ENCODE measurements around the gene KRT32. TPM values are rescaled to one million over a fixed set of nuclear protein-coding genes. Genes with fewer than 3 reads are reported as not detected.

KRT32 gene
- total RNA-seq, 1 donor from 2014 or later: 0.22 TPM

GRCh38 chr17:41457676-41458075, 9.5 kb downstream of the KRT32 start:
- Histone ChIP-seq H3K27me3 (ENCODE audit: low read depth) (peaks cover 98% of the 10 kb centered on the region), H3K27ac (replicated peaks) (no peak overlapping the region), H3K36me3 (no peaks in the 10 kb centered on the region), H3K9me3 (replicated peaks) (no peaks in the 10 kb centered on the region), H3K4me3 (no peak overlapping the region), H3K4me1 (no peaks in the 10 kb centered on the region)
- intact Hi-C loops (cut with micrococcal nuclease): no loop called here
- DNase-seq: no peak
- TF ChIP-seq CTCF (IDR thresholded peaks at IDR 0.05; ENCODE audit: borderline replicate concordance): no peak

- DNase-seq: no peak
- no peaks in the 10 kb centered on the region for H3K4me1 ChIP-seq
- no peak for TF ChIP-seq CTCF (IDR thresholded peaks at IDR 0.05; ENCODE audit: borderline replicate concordance)
- H3K27me3 ChIP-seq (ENCODE audit: low read depth): peaks cover 98% of the 10 kb centered on the region
- no peak overlapping the region for H3K4me3 ChIP-seq
- intact Hi-C loops (cut with micrococcal nuclease): no loop called here
- H3K9me3 ChIP-seq (replicated peaks): peaks cover 10% of the 10 kb centered on the region
- no peak overlapping the region for H3K27ac ChIP-seq (replicated peaks)
- H3K36me3 ChIP-seq: no peaks in the 10 kb centered on the region
Observed at GRCh38 chr17:41456204-41456603, 11.0 kb downstream of the KRT32 start.

- no peak for DNase-seq
- Histone ChIP-seq H3K27me3 (ENCODE audit: low read depth) (peaks cover 98% of the 10 kb centered on the region), H3K36me3 (no peaks in the 10 kb centered on the region), H3K27ac (replicated peaks) (no peak overlapping the region), H3K4me1 (no peaks in the 10 kb centered on the region), H3K9me3 (replicated peaks) (peaks cover 19% of the 10 kb centered on the region), H3K4me3 (no peak overlapping the region)
- intact Hi-C loops (cut with micrococcal nuclease): no loop called here
- TF ChIP-seq CTCF (IDR thresholded peaks at IDR 0.05; ENCODE audit: borderline replicate concordance): no peak
Observed at GRCh38 chr17:41455236-41455635, 11.9 kb downstream of the KRT32 start.

- Histone ChIP-seq H3K27ac (replicated peaks) (no peak overlapping the region), H3K27me3 (ENCODE audit: low read depth) (peaks cover 96% of the 10 kb centered on the region), H3K36me3 (no peaks in the 10 kb centered on the region), H3K9me3 (replicated peaks) (peaks cover 19% of the 10 kb centered on the region), H3K4me3 (no peak overlapping the region), H3K4me1 (no peaks in the 10 kb centered on the region)
- TF ChIP-seq CTCF (IDR thresholded peaks at IDR 0.05; ENCODE audit: borderline replicate concordance): no peak
- intact Hi-C loops (cut with micrococcal nuclease): no loop called here
- DNase-seq: no peak
Observed at GRCh38 chr17:41453066-41453465, 14.1 kb downstream of the KRT32 start.

- Histone ChIP-seq H3K27ac (replicated peaks) (no peak overlapping the region), H3K4me3 (no peak overlapping the region), H3K4me1 (no peaks in the 10 kb centered on the region), H3K27me3 (ENCODE audit: low read depth) (peaks cover 96% of the 10 kb centered on the region), H3K9me3 (replicated peaks) (peaks cover 19% of the 10 kb centered on the region), H3K36me3 (no peaks in the 10 kb centered on the region)
- intact Hi-C loops (cut with micrococcal nuclease): no loop called here
- DNase-seq: no peak
- no peak for TF ChIP-seq CTCF (IDR thresholded peaks at IDR 0.05; ENCODE audit: borderline replicate concordance)
Observed at GRCh38 chr17:41452281-41452680, 14.9 kb downstream of the KRT32 start.
